Body of pancreas (tissue), 4 donors: ENCODE data around the gene USPL1.

Source experiments
- POLR2A ChIP-seq, 3 donors: fragments of 450-650 bp; IDR thresholded peaks; one replicate each; pipeline ENCODE4 v1.6.1; 2016; ENCODE audit warnings: antibody characterized with exemption in 3 of 3, mild to moderate bottlenecking in 2 of 3
- TF ChIP-seq, protein P1 (sequence below), 7 experiments: fragments of 450-650 bp in 4 of 7; fragments of 200-600 bp in 3 of 7; sonication (generic) in 3 of 7; IDR thresholded peaks; one replicate each; pipeline ENCODE4 v1.5.1; 2016 to 2019; ENCODE audit warnings: antibody characterized with exemption in 7 of 7

DNA sequence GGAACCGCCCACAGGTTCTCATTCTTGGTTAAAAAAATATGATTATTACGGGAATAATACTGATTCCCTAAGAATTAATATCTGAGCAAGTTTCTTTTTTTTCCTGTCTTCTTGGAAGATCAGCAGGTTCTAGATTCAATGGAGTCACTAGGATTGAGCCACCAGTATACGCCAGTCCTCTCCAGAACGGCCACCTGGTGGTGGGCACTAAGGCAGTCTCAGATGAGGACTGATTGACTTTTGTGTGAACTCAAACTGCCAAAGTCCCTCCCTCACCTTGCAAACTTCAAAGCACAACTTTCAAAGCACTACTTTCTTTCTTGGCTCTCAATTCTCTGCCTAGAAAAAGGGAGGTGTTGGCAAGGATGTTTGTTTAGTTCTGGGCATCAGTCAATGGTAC, 84.3 kb downstream of the USPL1 start:
- TF ChIP-seq, protein P1, sequence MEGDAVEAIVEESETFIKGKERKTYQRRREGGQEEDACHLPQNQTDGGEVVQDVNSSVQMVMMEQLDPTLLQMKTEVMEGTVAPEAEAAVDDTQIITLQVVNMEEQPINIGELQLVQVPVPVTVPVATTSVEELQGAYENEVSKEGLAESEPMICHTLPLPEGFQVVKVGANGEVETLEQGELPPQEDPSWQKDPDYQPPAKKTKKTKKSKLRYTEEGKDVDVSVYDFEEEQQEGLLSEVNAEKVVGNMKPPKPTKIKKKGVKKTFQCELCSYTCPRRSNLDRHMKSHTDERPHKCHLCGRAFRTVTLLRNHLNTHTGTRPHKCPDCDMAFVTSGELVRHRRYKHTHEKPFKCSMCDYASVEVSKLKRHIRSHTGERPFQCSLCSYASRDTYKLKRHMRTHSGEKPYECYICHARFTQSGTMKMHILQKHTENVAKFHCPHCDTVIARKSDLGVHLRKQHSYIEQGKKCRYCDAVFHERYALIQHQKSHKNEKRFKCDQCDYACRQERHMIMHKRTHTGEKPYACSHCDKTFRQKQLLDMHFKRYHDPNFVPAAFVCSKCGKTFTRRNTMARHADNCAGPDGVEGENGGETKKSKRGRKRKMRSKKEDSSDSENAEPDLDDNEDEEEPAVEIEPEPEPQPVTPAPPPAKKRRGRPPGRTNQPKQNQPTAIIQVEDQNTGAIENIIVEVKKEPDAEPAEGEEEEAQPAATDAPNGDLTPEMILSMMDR (IDR thresholded peaks at IDR 0.05), result no peak
- no peak for TF ChIP-seq POLR2A (IDR thresholded peaks at IDR 0.05)
